ENCODE results near the gene CAVIN3.

The CAVIN3 gene

DNA sequence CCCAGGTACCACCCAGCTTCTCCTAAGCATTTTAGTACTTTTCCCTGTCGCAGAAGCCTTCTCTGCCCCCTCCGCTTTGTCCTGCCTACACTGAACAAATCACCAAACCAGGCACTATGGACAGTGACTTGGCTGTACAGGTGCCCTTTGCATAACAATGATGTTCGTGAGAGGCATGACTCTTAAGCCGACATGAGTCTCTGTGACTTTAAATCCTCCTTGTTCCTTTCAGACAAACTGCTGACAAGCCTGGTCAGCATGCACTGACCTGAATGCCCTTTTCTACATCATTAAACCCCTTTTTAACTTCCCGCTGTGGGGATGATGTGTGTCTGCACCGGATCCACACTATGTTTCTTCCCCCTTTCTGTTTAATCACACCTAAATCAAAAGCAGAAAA lies 16.6 kb downstream of the CAVIN3 start:
- H3K36me3 ChIP-seq = no peaks in the 10 kb centered on the region
- H3K9me3 ChIP-seq = no peaks in the 10 kb centered on the region
- no peaks in the 10 kb centered on the region for H3K4me1 ChIP-seq
- H3K4me3 ChIP-seq = no peak overlapping the region
- TF ChIP-seq, protein P1, sequence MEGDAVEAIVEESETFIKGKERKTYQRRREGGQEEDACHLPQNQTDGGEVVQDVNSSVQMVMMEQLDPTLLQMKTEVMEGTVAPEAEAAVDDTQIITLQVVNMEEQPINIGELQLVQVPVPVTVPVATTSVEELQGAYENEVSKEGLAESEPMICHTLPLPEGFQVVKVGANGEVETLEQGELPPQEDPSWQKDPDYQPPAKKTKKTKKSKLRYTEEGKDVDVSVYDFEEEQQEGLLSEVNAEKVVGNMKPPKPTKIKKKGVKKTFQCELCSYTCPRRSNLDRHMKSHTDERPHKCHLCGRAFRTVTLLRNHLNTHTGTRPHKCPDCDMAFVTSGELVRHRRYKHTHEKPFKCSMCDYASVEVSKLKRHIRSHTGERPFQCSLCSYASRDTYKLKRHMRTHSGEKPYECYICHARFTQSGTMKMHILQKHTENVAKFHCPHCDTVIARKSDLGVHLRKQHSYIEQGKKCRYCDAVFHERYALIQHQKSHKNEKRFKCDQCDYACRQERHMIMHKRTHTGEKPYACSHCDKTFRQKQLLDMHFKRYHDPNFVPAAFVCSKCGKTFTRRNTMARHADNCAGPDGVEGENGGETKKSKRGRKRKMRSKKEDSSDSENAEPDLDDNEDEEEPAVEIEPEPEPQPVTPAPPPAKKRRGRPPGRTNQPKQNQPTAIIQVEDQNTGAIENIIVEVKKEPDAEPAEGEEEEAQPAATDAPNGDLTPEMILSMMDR (IDR thresholded peaks at IDR 0.05) = no peak
- no peak for DNase-seq
- H3K27ac ChIP-seq = no peak overlapping the region
- H3K27me3 ChIP-seq = no peaks in the 10 kb centered on the region
- intact Hi-C loops (cut with DNase I; ENCODE audit: low total_unique reads) = no loop called here

DNA sequence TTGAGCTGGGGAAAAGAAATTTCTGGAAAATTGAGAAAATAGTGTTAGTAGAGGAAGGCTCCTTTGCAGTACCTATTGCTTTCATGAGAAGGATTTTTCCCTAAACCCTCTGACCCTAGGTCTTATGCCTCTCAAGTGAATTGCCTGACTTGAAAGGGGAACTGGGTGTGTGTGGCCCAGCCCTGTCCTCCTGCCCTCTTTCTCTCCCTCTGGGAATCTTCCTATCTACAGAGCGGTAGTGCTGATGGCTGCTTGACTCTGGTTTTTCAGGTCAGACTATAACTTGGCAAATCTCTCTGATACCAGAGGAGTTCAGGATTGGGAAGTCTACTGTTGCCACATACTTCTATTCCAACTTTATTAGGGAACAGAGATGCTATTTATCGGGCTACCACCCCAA lies 19.2 kb downstream of the CAVIN3 start:
- Histone ChIP-seq H3K4me1 (no peaks in the 10 kb centered on the region), H3K4me3 (no peak overlapping the region), H3K9me3 (no peaks in the 10 kb centered on the region), H3K36me3 (no peaks in the 10 kb centered on the region), H3K27ac (no peak overlapping the region), H3K27me3 (no peaks in the 10 kb centered on the region)
- TF ChIP-seq, protein P1 (IDR thresholded peaks at IDR 0.05) = no peak
- intact Hi-C loops (cut with DNase I; ENCODE audit: low total_unique reads) = no loop called here
- DNase-seq = no peak

DNA sequence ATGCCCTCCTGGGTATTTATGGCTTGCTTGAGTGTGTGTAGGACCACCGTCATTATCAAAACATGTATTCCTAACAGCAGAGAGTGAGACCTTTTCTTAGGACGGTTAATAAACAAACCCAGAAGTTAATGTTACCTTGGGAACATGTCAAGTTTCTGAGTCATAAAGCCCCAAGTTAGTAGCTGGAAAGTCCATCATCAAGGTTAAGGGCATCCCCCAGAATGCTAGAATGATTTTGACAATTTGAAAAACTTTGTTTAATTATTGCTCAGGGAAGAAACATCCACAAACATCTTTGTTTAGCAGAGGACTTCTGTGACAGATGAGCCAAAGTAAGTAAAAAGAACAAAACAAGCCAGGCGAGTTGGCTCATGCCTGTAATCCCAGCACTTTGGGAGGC lies 20.0 kb downstream of the CAVIN3 start:
- H3K9me3 ChIP-seq = no peaks in the 10 kb centered on the region
- no peaks in the 10 kb centered on the region for H3K36me3 ChIP-seq
- no peak overlapping the region for H3K27ac ChIP-seq
- H3K4me3 ChIP-seq = no peak overlapping the region
- H3K27me3 ChIP-seq = no peaks in the 10 kb centered on the region
- no peak for DNase-seq
- TF ChIP-seq, protein P1 (IDR thresholded peaks at IDR 0.05) = no peak
- intact Hi-C loops (cut with DNase I; ENCODE audit: low total_unique reads) = no loop called here
- no peaks in the 10 kb centered on the region for H3K4me1 ChIP-seq

DNA sequence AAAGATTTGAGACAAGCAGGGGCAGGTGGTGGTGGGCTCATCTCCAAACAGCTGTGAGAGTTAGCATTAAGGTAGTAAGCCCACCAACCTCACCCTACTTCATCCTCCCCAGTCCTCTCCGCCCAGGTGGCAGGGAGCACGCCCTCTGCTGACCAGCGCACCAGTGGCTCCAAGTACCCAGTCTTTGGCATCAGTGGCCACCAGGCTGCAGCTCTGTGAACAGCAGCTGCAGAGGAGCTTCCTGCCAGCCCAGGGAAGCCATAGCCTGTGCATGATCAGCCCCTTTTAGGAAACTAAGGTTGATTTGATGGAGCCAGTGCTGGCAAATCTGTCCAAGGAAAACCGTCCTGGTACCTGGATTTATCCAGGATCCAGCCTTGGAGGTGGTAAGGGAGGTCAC lies 21.7 kb downstream of the CAVIN3 start:
- Histone ChIP-seq H3K9me3 (no peaks in the 10 kb centered on the region), H3K4me3 (no peak overlapping the region), H3K36me3 (no peaks in the 10 kb centered on the region), H3K27ac (no peak overlapping the region), H3K4me1 (no peaks in the 10 kb centered on the region), H3K27me3 (no peaks in the 10 kb centered on the region)
- TF ChIP-seq, protein P1 (IDR thresholded peaks at IDR 0.05) = peak; percentile 25 to 29
- no peak for DNase-seq
- intact Hi-C loops (cut with DNase I; ENCODE audit: low total_unique reads) = loop anchor here (5.0 kb wide), 1 partner anchor 64 kb away; no protein-coding TSS in a partner anchor

DNA sequence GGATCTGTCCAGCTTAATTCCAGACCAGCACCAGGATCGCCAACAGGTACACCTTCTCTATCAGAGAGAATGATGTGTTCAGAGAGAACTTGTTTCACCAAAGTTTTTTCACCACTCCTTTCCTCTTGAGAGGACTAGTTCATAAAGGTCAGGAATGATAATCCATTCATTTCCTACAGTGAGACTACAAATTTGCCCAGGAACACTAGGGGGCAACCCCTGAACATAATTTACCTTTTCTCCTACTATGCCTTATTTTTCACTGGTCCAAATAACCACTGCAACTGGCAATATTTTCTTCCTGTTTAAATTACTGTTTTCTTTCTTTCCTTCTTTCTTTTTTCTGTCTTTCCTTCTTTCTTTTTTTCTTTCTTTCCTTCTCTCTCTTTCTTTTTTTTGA lies 22.5 kb downstream of the CAVIN3 start:
- no peak for DNase-seq
- no peaks in the 10 kb centered on the region for H3K27me3 ChIP-seq
- no peaks in the 10 kb centered on the region for H3K4me1 ChIP-seq
- no peak overlapping the region for H3K27ac ChIP-seq
- no peaks in the 10 kb centered on the region for H3K9me3 ChIP-seq
- H3K4me3 ChIP-seq = no peak overlapping the region
- no peaks in the 10 kb centered on the region for H3K36me3 ChIP-seq
- intact Hi-C loops (cut with DNase I; ENCODE audit: low total_unique reads) = loop anchor here (5.0 kb wide), 1 partner anchor 64 kb away; no protein-coding TSS in a partner anchor
- TF ChIP-seq, protein P1 (IDR thresholded peaks at IDR 0.05) = peak; percentile 45 to 56

DNA sequence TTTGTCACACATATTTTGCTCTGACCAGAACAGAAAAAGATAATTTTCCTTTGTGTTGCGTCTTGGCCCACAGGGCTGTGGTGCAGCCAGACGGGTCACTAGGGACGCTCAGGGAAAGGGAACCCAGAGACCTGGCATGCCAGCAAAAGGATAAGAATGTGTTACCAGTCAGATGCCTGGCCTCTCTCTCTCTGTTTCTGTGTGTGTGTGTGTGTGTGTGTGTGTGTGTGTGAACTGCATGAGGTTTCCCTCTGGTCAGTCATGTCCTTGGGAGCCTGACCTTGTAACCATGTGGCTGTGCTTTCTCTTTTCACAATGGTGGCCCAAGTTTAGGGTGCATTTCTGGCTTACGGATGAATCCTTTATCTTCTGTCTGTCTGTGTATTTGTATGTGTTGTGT lies 35.3 kb downstream of the CAVIN3 start:
- Histone ChIP-seq H3K9me3 (no peaks in the 10 kb centered on the region), H3K36me3 (no peaks in the 10 kb centered on the region), H3K4me1 (no peaks in the 10 kb centered on the region), H3K27me3 (peaks cover 0 to 2% of the 10 kb centered on the region in 2 donors), H3K27ac (no peak overlapping the region), H3K4me3 (no peak overlapping the region)
- TF ChIP-seq, protein P1 (IDR thresholded peaks at IDR 0.05) = no peak
- no peak for DNase-seq
- intact Hi-C loops (cut with DNase I; ENCODE audit: low total_unique reads) = no loop called here

Measured in tibial artery (tissue), 4 donors.